Activated T-helper 2 cell treated with anti-CD3 and anti-CD28 coated beads, Interferon-gamma antibody, Interleukin-2, Interleukin-4, amounts not matched to agents 10 μg/mL and 5 μg/mL and 100 μg/mL, durations not matched to agents 14 hours and 24 hours and 36 hours (primary cell): ENCODE results near the gene ATL2. TPM values are rescaled to one million over a fixed set of nuclear protein-coding genes. Genes with fewer than 3 reads are reported as not detected.

ENCODE experiments used
- DNase-seq: peaks from one replicate; pipeline ENCODE4 v3.0.0; 2021; ENCODE audit warnings: low spot score
- H3K27ac Mint-ChIP-seq: one replicate; pipeline ENCODE4 v1.8.0; 2021; ENCODE audit warnings: mixed read lengths
- H3K27me3 Mint-ChIP-seq: one replicate; pipeline ENCODE4 v1.8.0; 2021; ENCODE audit warnings: low read depth, mixed read lengths
- H3K36me3 Mint-ChIP-seq: one replicate; pipeline ENCODE4 v1.8.0; 2021; ENCODE audit warnings: low read depth, mixed read lengths
- H3K4me1 Mint-ChIP-seq: one replicate; pipeline ENCODE4 v1.8.0; 2021; ENCODE audit warnings: low read depth, mixed read lengths
- H3K4me3 Mint-ChIP-seq: one replicate; pipeline ENCODE4 v1.8.0; 2021; ENCODE audit warnings: low read depth, mild to moderate bottlenecking, moderate library complexity, mixed read lengths
- H3K9me3 Mint-ChIP-seq: one replicate; pipeline ENCODE4 v1.8.0; 2021; ENCODE audit warnings: mixed read lengths
- intact Hi-C: fragments of 100-400 bp; cut with micrococcal nuclease; formaldehyde crosslinking; loops from one replicate; pipeline ENCODE4 v1.15.1; 2023
- total RNA-seq: library from RNA; stranded (reverse); gene quantifications from 2 replicates; pipeline ENCODE4 v1.2.3, GENCODE V29; 2022

ATL2 gene
- total RNA-seq, 1 donor from 2014 or later, result 57.1 TPM

- Mint-ChIP-seq H3K27ac (no peak overlapping the region), H3K4me3 (no peak overlapping the region), H3K27me3 (peaks cover 8% of the 10 kb centered on the region)
Observed at GRCh38 chr2:38245114-38245641, 131.9 kb downstream of the ATL2 start.

DNA sequence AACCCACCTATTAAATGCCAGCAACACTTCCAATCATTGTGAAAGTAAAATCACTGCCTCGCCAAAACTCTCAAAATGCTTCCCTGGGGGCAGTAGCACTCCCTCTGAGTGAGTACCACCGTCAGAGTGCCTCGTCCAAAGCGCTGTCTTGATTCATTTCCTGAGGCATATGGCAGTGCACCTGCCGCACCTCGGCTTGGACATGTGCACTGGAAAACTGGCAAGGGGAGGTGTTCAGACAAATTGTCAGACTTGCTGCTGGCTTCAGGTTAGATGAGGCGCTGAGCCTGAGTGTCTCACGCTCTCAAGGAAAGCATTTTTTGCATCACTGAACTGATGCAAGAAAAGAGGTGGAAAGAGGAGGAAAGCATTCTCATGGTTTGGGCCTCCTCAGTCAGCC is 132.8 kb downstream of the ATL2 start:
- H3K27ac Mint-ChIP-seq, result no peak overlapping the region
- H3K27me3 Mint-ChIP-seq, result peaks cover 8% of the 10 kb centered on the region
- H3K36me3 Mint-ChIP-seq, result no peaks in the 10 kb centered on the region
- no peaks in the 10 kb centered on the region for H3K4me1 Mint-ChIP-seq
- no peaks in the 10 kb centered on the region for H3K9me3 Mint-ChIP-seq
- intact Hi-C loops, result no loop called here
- no peak for DNase-seq
- H3K4me3 Mint-ChIP-seq, result no peak overlapping the region

More at GRCh38 chr2:38245114-38245641, 131.9 kb downstream of the ATL2 start:
- Mint-ChIP-seq H3K4me1 (no peaks in the 10 kb centered on the region), H3K9me3 (no peaks in the 10 kb centered on the region), H3K36me3 (no peaks in the 10 kb centered on the region)
- no peak for DNase-seq
- intact Hi-C loops, result no loop called here

Other genes with a start within 250 kb of the ATL2 start
- gene HNRNPLL, start 225.7 kb upstream of the ATL2 start, total RNA-seq, result 65.7 and 67.7 TPM in 2 replicates